ENCODE data around the gene TBC1D16.

The TBC1D16 gene

DNA sequence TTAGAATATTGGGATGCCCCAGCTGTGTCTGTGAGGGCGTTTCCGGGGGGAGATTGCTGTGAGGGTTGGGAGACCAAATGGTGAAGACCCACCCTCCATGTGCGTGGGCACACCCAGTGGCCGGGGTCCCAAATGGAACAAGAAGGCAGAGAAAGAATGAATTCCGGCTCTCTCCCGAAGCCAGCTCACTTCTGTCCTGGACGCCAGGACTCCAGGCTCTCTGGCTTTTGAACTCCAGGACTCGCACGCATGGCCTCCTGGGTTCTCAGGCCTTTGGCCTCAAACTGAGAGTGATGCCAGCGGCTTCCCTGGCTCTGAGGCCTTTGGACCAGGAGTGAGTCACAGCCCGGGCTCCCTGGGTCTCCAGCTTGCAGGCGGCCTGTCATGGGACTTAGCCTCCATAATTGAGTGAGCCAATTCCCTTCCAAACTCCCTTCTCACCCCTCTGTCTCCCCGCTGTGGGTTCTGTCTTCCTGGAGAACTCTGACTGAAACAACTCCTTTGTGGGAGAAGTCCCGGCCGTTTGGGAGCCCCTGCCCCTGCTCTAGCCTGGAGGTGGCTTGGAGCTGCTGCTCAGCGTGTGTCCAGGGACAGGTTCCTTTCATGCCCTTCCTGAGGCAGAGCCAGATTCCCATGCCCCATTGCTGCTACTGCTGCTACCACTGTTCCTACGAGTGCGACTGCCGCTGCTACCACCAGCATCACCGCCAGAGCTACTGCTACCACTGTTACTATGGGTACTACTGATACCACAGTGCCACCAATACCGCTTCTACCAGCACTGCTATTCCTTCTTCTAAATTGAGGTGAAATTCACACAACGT, 146.6 kb downstream of the TBC1D16 start:
- no peak for DNase-seq (ENCODE audit: extremely low spot score)
- ChIA-PET CTCF (interaction anchor here (0.8 to 3.2 kb wide), 2 partner anchors 16 to 45 kb away, joined by 3 to 7 read pairs; no protein-coding TSS in a partner anchor), POLR2A (no interaction called here)
- TF ChIP-seq, protein P1, sequence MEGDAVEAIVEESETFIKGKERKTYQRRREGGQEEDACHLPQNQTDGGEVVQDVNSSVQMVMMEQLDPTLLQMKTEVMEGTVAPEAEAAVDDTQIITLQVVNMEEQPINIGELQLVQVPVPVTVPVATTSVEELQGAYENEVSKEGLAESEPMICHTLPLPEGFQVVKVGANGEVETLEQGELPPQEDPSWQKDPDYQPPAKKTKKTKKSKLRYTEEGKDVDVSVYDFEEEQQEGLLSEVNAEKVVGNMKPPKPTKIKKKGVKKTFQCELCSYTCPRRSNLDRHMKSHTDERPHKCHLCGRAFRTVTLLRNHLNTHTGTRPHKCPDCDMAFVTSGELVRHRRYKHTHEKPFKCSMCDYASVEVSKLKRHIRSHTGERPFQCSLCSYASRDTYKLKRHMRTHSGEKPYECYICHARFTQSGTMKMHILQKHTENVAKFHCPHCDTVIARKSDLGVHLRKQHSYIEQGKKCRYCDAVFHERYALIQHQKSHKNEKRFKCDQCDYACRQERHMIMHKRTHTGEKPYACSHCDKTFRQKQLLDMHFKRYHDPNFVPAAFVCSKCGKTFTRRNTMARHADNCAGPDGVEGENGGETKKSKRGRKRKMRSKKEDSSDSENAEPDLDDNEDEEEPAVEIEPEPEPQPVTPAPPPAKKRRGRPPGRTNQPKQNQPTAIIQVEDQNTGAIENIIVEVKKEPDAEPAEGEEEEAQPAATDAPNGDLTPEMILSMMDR (IDR thresholded peaks at IDR 0.05; ENCODE audit: control extremely low read depth, extremely low read depth, low read depth, missing control alignments), result no peak

DNA sequence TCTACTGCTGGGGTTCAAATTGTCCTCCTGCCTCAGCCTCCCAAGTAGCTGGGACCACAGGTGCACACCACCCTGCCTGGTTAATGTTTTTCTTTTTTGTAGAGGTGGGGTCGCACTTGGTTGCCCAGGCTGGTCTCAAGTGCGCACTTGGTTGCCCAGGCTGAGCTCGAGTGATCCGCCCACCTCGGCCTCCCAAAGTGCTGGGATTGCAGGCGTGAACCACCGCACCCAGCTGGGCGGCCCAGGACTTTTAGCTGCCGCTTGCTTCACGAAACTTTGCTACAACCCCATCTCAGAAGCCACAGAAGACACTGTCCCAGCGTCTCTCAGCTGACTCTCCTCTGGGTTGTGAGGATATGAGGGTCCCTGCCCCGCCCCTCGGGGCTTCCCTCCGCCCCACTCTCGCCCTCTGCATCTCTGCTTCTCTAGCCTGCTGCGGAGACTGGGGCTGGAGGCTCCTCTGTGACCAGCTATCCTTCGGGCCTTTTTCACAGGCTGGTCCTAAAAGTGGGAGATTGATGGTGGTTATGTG, 147.6 kb downstream of the TBC1D16 start:
- ChIA-PET POLR2A (no interaction called here), CTCF (interaction anchor here (0.8 to 3.2 kb wide), 3 partner anchors 15 to 142 kb away, joined by 3 to 7 read pairs (median 3); no protein-coding TSS in a partner anchor)
- TF ChIP-seq, protein P1 (IDR thresholded peaks at IDR 0.05; ENCODE audit: control extremely low read depth, extremely low read depth, low read depth, missing control alignments), result no peak
- DNase-seq (ENCODE audit: extremely low spot score), result no peak

DNA sequence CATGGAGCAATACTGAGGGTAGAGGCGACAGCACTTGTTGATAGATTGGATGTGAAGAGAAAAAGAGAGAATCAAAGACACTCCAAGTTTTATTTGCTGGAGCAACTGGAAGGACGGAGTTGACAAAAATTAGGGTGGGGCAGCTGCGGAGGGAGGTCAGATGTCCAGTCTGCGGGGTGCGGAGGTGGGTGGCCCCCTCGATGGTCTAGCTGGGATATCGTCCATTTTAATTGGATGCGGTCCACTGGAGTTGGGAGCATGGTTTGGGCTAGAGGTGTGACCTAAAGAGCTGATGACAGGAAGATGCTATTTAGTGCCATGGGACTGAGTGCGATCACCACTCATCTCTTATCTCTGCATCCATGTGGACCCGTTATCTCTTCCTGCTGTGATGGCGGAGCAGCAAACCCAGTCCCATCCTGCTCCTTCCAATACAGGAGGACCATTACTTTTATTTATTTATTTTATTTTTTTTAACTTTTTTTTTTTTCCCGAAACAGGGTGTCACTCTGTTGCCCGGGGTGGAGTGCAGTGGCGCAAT, 148.2 kb downstream of the TBC1D16 start:
- ChIA-PET CTCF (interaction anchor here (0.8 to 3.2 kb wide), 2 partner anchors 14 to 142 kb away, joined by 3 to 7 read pairs; no protein-coding TSS in a partner anchor), POLR2A (no interaction called here)
- DNase-seq (ENCODE audit: extremely low spot score), result no peak
- TF ChIP-seq, protein P1 (IDR thresholded peaks at IDR 0.05; ENCODE audit: control extremely low read depth, extremely low read depth, low read depth, missing control alignments), result no peak

DNA sequence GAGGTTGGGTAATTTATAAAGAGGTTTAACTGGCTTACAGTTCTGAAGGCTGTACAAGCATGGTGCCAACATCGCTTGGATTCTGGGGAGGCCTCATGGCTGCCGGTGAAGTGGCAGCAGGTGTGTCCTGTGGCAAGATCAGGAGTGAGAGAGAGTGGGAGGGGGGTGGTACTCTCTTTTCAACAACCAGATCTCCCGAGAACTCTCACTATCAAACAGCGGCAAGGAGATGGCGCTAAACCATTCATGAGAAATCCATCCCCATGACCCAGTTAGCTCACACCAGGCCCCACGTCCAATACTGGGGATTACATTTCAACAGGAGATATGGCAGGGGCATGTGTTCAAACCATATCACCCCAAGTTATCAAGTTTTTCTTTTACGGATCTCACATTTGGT, 152.5 kb downstream of the TBC1D16 start:
- POLR2A ChIA-PET, result no interaction called here
- TF ChIP-seq, protein P1 (IDR thresholded peaks at IDR 0.05; ENCODE audit: control extremely low read depth, extremely low read depth, low read depth, missing control alignments), result no peak
- CTCF ChIA-PET, result no interaction called here
- DNase-seq (ENCODE audit: extremely low spot score), result no peak
